Non-pigmented ciliary epithelial cell (primary cell): ENCODE measurements around the gene AQP12B.

Experiments used
- DNase-seq: peaks from one replicate; pipeline ENCODE4 v3.0.0-alpha.2; 2010; ENCODE audit warnings: low read depth

The AQP12B gene

GRCh38 chr2:240647503-240648154 is 35.1 kb downstream of the AQP12B start:
- DNase-seq = no peak

- no peak for DNase-seq
These were observed 35.7 kb downstream of the AQP12B start for GRCh38 chr2:240646900-240647502.

- DNase-seq = no peak
These were observed 36.3 kb downstream of the AQP12B start for GRCh38 chr2:240646176-240646899.

GRCh38 chr2:240645801-240646175 is 36.9 kb downstream of the AQP12B start:
- DNase-seq = no peak

- no peak for DNase-seq
These were observed 37.3 kb downstream of the AQP12B start for GRCh38 chr2:240645346-240645745.

- no peak for DNase-seq
These were observed 37.8 kb downstream of the AQP12B start for GRCh38 chr2:240644859-240645301.

DNA sequence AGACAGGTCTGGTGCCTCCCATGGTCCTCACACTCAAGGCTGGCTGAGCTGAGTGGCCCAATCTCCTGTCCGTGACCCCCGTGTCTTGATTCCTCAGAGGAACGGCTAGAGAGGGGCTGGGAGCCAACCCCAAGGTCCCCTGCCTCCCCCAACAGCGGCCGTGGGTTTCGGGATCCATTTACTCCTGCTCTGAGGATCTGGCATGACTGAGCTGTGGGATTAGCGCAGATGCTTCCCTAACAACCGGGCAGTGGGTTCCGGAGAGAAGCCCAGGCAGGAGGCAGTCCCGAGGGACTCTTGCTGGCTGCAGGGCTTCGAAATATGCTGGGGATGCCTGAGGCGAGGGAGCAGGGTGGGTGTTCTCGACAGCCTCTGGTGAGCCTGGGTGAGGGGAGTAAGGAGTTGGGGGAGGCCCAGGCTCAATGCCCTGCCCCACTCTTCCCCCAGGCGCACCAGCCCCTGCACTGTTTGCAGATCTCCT is 38.5 kb downstream of the AQP12B start:
- no peak for DNase-seq

GRCh38 chr2:240643811-240644150 is 38.9 kb downstream of the AQP12B start:
- DNase-seq = no peak

GRCh38 chr2:240643093-240643810 is 39.4 kb downstream of the AQP12B start:
- DNase-seq = no peak

DNA sequence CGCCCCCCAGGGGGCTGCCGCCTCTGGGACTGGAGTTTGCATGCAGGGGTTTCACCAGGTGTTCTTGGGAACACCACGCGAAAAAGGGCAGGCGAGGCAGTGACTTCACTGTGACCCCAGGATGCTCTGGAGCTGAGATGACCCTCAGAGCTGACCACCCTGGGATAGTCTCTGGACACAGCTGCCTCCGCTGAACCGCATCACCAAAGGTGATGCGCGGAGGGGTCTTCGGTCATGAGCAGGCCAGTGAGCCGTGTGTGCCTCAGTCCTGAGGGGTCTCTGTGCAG is 39.9 kb downstream of the AQP12B start:
- no peak for DNase-seq

- DNase-seq = no peak
These were observed 40.5 kb downstream of the AQP12B start for GRCh38 chr2:240642061-240642805.

DNA sequence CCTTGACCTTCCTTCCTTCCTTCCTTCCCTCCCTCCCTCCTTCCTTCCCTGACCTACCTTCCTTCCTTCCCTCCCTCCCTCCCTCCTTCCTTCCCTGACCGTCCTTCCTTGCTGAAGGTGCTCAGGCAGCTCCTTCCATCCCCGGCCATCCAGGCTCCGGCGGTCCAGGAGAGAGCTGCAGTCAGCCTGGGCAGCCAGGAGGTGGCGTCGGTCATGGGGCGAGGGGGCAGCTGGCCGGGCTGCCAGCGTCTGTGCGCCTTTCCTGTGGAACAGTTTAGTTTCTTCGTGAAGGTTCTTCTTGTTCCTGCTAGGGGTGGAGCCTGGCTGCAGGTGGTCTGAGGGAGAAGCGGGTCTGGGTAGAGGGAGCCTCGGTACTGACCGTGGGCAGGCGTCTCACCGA is 41.7 kb downstream of the AQP12B start:
- DNase-seq = no peak

DNA sequence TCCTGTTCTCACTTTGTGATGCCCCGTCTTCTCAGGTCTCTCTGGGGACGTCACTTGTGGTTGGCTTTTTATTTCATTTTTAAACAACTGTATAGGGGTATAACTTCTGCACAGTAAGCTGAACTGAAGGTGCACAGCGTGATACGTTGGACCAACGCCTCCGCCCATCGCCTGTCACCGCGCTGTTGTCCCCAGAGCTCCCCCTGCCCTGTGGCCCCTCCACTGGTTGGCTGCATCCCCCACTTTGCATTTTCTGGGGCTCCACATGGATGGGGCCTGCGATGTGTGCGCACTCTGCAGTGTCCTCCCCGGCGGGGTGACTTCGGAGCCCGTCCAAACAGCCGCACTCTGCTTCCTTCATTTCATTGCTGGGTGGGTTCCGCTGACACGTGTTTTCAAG is 43.1 kb downstream of the AQP12B start:
- no peak for DNase-seq

- no peak for DNase-seq
These were observed 44.0 kb downstream of the AQP12B start for GRCh38 chr2:240638512-240639160.

- DNase-seq = no peak
These were observed 44.8 kb downstream of the AQP12B start for GRCh38 chr2:240637901-240638345.

DNA sequence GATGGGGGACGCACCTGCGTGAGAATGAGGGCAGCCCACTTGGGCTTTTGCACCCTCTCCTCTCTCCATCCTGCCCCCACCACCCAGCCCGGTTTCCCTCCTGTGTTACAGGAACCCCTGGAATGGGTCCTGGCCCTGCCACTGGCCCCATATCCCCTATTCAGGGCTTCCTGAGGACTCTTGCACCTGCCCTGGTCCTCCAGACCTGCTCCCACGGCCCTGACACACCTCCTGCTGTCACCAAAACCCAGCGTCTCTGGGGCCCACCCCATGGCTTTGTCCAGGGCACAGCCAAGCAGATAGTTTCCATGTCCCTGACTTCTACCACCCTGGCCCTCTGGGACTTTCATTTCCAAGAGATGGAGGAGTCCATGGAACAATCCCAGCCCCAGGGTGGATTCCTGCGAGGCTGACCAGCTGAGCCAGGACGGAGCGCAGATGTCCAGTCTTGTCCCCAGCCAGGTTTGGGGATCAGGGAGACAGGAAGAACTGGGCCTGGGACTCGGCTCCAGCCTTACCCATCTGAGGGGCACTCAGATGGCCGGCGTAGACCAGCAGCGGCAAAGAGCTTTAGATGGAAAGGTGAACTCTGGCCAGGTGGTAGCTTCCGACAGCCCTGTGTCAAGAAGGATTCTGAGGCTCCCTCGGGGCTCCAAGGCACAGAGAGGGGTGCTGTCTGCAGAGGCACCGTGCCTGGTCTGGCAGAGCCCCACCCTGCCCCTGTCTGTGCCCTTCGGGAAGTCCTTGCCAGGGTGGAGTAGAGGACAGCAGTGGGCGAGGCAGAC is 45.4 kb downstream of the AQP12B start:
- DNase-seq = no peak

DNA sequence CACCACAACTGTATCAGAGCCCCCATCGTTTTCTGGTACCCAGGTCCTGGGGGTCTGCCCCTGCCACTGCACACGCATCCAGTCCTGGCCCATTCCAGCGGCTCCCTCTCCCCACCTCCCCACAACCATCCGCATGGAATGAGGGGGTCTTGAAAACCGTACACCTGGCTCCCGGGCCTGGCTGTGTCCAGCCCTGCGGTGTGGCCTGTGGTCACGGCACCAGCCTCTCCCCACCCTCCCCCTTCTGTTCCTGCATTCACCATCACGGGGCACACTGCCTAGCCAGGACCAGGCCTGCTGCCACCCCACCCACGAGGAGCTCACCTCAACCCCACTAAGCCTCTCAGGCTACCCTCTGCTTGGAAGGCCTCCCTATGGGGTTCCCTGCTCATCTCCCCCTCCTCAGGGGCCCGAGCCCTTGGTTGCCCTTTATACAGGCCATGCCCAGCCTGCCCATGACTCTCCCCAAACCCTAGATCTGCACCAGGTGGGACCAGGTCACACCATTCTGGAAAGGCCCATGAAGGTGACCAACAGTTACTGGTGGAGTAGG is 46.0 kb downstream of the AQP12B start:
- no peak for DNase-seq

GRCh38 chr2:240635998-240636547 is 46.6 kb downstream of the AQP12B start:
- no peak for DNase-seq

- DNase-seq = no peak
These were observed 47.3 kb downstream of the AQP12B start for GRCh38 chr2:240635121-240635997.
